Panc1 (cell line): Measurements from ENCODE around the gene DDOST. TPM values are rescaled to one million over a fixed set of nuclear protein-coding genes. Genes with fewer than 3 reads are reported as not detected.

Experiments used
- ATAC-seq: fragments of 200-7000 bp; cut with Tn5 transposase; 2 replicates; pipeline ENCODE4 v1.9.1; 2020; ENCODE audit warnings: mild to moderate bottlenecking, moderate library complexity
- BruUV-seq: library from RNA; stranded (reverse); fragments of 400-500 nt; replicated peaks from 2 replicates; lab custom pipeline; 2021; lab: Mats Ljungman, UMichigan
- CTCF ChIA-PET: fragments of 300-600 bp; sonication (Branson Sonifier 250); formaldehyde crosslinking; loops from one replicate; lab custom pipeline; 2022; ENCODE audit warnings: antibody characterized with exemption; lab: Charles Lee
- POLR2A ChIA-PET: fragments of 300-600 bp; sonication (Branson Sonifier 250); formaldehyde crosslinking; loops from one replicate; lab custom pipeline; 2022; ENCODE audit warnings: antibody characterized with exemption; lab: Charles Lee
- DNase-seq: peaks from one replicate; pipeline ENCODE4 v3.0.0-alpha.2; 2010; ENCODE audit warnings: low read depth, low spot score
- H3K27ac ChIP-seq: 2 replicates; pipeline ENCODE4 v1.5.1; 2011; ENCODE audit warnings: mild to moderate bottlenecking, low read length, inconsistent platforms
- H3K27me3 ChIP-seq: fragments of 200-500 bp; sonication (Bioruptor generic); 2 replicates; pipeline ENCODE4 v1.6.0; 2014; ENCODE audit warnings: low read length, inconsistent platforms; ENCODE audit not compliant: control insufficient read depth, insufficient read depth
- H3K36me3 ChIP-seq: fragments of 200-500 bp; sonication (Bioruptor generic); 2 replicates; pipeline ENCODE4 v1.5.1; 2014; ENCODE audit warnings: inconsistent platforms, mild to moderate bottlenecking, low read length, moderate library complexity; ENCODE audit not compliant: control insufficient read depth, insufficient read depth
- H3K4me1 ChIP-seq: 2 replicates; pipeline ENCODE4 v1.5.1; 2011; ENCODE audit warnings: inconsistent platforms, mild to moderate bottlenecking, low read length, moderate library complexity; ENCODE audit not compliant: control insufficient read depth, insufficient read depth
- H3K4me3 ChIP-seq, 2 experiments: 2 replicates each; pipeline ENCODE4 v1.5.1; 2011 to 2012; ENCODE audit warnings: low read depth in 2 of 2, low read length in 2 of 2, mild to moderate bottlenecking in 2 of 2, inconsistent platforms in 1 of 2, moderate library complexity in 1 of 2
- H3K9me3 ChIP-seq: fragments of 200-500 bp; sonication (Bioruptor generic); 2 replicates; pipeline ENCODE4 v1.5.1; 2014; ENCODE audit warnings: low read depth, mild to moderate bottlenecking, inconsistent platforms, low read length, moderate library complexity; ENCODE audit not compliant: control insufficient read depth, insufficient read depth
- CTCF ChIP-seq: fragments of 450-650 bp; IDR thresholded peaks from 2 replicates; pipeline ENCODE4 v1.5.1; 2017; ENCODE audit warnings: mild to moderate bottlenecking
- POLR2AphosphoS5 ChIP-seq: IDR thresholded peaks from 2 replicates; pipeline ENCODE4 v1.6.1; 2012; ENCODE audit warnings: mild to moderate bottlenecking, low read depth, low read length, moderate library complexity
- REST ChIP-seq, 2 experiments: IDR thresholded peaks; 2 replicates each; pipeline ENCODE4 v1.6.1; 2011 to 2012; ENCODE audit warnings: low read depth in 2 of 2, control low read depth in 1 of 2, low read length in 1 of 2, mild to moderate bottlenecking in 1 of 2, moderate library complexity in 1 of 2; ENCODE audit not compliant: insufficient read depth in 1 of 2
- SIN3A ChIP-seq: IDR thresholded peaks from 2 replicates; pipeline ENCODE4 v1.6.1; 2012; ENCODE audit warnings: low read depth, mild to moderate bottlenecking, low read length, moderate library complexity, borderline replicate concordance; ENCODE audit not compliant: insufficient read depth
- TCF7L2 ChIP-seq: IDR thresholded peaks from 2 replicates; pipeline ENCODE4 v1.6.1; 2011; ENCODE audit warnings: mild to moderate bottlenecking, low read depth, low read length, inconsistent platforms
- in situ Hi-C: cut with HindIII; loops from 2 replicates; pipeline ENCODE4 v1.10.0; 2016; ENCODE audit warnings: low sequenced_read_pairs, low pct_unique_long_range_greater_than_20kb
- intact Hi-C: fragments of 100-400 bp; cut with micrococcal nuclease; formaldehyde crosslinking; loops from one replicate; pipeline ENCODE4 v1.10.0; 2022; ENCODE audit not compliant: unreplicated experiment
- total RNA-seq: library from RNA; stranded (reverse); gene quantifications from one replicate; pipeline ENCODE4 v1.2.1, GENCODE V29; 2021; ENCODE audit not compliant: unreplicated experiment

Gene DDOST
- total RNA-seq, 1 experiment from 2014 or later: 337 TPM

- Histone ChIP-seq H3K27ac (no peak overlapping the region), H3K27me3 (no peaks in the 10 kb centered on the region), H3K4me3 (no peak overlapping the region), H3K4me1 (no peaks in the 10 kb centered on the region), H3K9me3 (no peaks in the 10 kb centered on the region), H3K36me3 (no peaks in the 10 kb centered on the region)
- TF ChIP-seq REST (IDR thresholded peaks at IDR 0.05; ENCODE audit: insufficient read depth in 1 of 2, low read depth in 2 of 2, low read length in 1 of 2): no peak
- peak; percentile 60; the same call in 1 of the 2 replicates for TF ChIP-seq CTCF
- intact Hi-C loops (no loop called here), in situ Hi-C loops (no loop called here)
- no TSS peak for BruUV-seq
- no peak for DNase-seq
- ChIA-PET CTCF (no interaction called here), POLR2A (interaction anchor here (0.6 kb wide), 1 partner anchor 77 kb away, joined by 3 read pairs; no protein-coding TSS in a partner anchor)
- peak; percentile 58; the same call in 1 of the 2 replicates for ATAC-seq
Observed at GRCh38 chr1:20702416-20702815, 41.2 kb upstream of the DDOST start.

GRCh38 chr1:20701847-20702246, 40.7 kb upstream of the DDOST start:
- Histone ChIP-seq H3K4me1 (peaks cover 5% of the 10 kb centered on the region), H3K4me3 (no peak overlapping the region), H3K27ac (no peak overlapping the region), H3K36me3 (no peaks in the 10 kb centered on the region), H3K9me3 (no peaks in the 10 kb centered on the region), H3K27me3 (no peaks in the 10 kb centered on the region)
- CTCF ChIA-PET: no interaction called here
- no TSS peak for BruUV-seq
- ATAC-seq: no peak
- TF ChIP-seq REST (IDR thresholded peaks at IDR 0.05; ENCODE audit: insufficient read depth in 1 of 2, low read depth in 2 of 2, low read length in 1 of 2): no peak
- no peak for TF ChIP-seq TCF7L2
- TF ChIP-seq CTCF: no peak
- no peak for TF ChIP-seq POLR2AphosphoS5
- no peak for TF ChIP-seq SIN3A
- no peak for DNase-seq
- POLR2A ChIA-PET: no interaction called here
- in situ Hi-C loops: no loop called here
- intact Hi-C loops: no loop called here
